CD4-positive, alpha-beta T cell treated with Interleukin-10 for 1 hour (primary cell): Measurements from ENCODE around the gene COG6.
A peak's percentile ranks its signal among the peaks of the same experiment; 100 is the strongest.

Experiments
- DNase-seq: peaks from one replicate; pipeline ENCODE4 v3.0.0-alpha.2; 2020

COG6 gene

DNA sequence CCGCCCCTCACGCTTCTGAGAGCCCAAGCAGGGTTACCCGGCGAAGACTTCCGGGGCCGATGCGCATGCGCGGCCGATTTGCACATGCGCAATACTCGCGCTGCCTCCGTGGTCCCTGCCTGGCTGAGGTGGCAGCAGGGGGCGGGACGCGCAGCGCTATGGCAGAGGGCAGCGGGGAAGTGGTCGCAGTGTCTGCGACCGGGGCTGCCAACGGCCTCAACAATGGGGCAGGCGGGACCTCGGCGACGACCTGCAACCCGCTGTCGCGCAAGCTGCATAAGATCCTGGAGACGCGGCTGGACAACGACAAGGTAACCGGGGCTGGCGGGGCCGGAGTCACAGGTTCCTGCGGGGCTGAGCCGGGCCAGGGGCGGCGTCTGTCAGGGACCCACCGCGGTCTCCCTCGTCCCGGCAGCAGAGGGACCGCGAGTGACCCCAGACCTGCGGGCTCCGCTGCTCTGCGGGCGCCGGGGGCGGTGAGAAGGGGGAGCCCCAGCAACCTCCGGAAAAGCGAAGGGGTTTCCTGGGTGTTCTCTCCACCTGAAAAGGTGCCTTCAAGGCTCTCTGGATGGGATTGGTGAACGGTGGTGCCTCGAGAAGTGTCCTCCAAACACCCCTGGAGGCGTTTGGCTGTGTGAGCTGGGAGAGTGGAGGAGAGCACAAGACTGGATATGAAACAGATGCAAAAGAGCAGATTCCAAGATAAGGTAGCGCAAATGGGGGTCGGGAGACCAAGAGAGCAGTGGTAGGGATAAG is at the start of gene COG6:
COG6 (plus strand) TSS at position 94 of the 756 bp plus-strand sequence; CDS start at position 159, 65 bp downstream.
- peak; percentile 95 for DNase-seq

DNA sequence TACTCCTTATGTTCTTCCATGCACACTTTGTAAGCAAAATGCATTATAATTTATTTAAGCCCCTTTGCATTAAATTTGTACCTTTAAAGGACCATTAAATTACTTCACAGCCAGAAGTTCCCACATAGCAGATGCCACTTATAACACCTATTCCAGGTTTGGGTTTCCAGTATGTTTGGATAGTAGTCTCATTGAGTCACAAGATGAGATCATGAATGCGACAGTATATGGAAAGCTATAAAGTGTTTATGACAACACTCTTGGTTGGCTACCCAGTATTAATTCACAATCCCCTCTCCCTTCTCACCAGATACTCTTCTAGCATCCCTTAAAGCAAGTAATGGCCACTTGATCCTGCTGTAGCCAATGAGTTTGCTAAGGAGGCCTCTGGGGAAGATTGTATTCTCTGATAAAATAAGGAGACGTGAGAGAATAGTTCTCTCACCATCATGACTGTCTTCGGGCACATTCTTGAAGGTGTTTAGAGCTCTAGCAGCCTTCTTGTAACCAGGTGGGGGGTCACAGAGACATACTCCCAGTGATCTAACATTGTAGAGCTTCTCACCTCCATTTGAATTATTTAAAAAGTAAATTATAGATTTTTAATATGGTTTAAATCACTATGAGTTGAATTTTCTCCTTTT is 49.7 kb upstream of the COG6 start:
- no peak for DNase-seq

DNA sequence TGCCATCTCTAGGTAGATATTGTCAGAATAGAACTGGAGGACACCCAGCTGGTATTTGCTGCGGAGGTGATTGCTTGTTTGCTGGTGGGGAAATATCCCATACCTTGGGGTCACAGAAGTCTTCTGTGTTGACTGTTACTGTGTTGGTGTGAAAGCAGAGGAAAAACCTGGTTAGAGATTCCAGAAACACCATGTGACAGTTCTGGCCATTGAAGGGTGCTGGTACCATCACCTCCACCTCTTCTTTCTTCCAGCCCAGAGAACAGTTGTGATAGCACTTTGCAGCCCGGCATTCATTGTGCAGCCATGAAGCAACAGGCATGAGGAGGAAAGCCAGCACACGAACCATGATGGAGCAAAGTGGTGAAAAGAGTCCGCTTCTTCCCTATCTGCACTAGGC is 47.6 kb upstream of the COG6 start:
- no peak for DNase-seq

DNA sequence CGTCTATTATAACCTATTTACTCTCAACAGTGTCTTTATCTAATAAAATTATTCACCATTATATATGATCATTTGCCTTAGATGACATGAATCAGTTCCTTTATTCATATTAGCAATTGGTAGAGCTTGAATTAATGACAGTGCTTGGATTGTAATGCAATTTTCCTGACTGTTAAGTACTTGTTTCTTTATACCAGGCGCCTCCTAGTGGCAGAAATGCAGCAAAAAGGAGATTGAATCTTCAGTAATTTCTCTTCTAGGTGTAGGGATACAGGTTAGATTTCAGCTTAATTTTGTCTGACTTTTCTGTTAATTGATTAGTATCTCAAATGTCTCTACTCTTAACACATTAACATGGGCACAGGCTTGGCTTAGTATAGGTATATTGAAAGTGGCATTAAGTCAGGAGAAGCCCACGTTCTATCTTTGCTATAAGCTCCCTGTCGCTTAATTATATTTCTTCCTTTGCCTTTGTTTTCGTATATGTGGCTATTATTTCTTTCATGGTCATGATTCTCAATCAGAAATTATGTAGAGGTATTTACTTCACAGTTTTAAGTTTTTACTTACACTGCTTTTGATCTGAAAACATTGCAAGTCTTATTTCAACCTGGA is 43.3 kb upstream of the COG6 start:
- DNase-seq = peak; percentile 61

DNA sequence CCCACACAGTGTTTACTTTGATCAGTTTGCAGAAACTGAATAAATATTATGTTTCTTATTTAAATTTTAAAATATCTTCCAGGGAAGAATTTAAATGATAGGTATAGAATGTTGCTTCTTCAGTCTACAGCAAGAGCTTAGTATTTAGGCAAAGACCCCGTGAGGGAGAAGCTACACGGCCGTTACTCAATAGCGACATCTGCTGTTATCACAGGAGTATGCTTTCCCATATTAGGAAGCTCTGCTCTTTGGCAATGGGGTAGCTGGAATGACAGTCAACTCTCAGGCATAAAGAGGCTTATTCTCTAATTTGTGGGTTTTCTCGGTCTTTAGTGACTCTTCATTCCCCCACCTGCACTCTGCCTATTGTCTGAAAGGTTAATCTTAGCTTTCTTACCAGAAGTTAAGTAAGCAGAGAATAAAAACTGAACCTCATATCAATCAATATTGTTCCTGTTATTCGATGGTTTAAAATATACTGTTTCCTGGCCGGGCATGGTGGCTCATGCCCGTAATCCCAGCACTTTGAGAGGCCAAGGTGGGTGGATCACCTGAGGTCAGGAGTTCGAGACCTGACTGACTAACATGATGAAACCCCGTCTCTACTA is 39.3 kb upstream of the COG6 start:
- DNase-seq = peak; percentile 55

DNA sequence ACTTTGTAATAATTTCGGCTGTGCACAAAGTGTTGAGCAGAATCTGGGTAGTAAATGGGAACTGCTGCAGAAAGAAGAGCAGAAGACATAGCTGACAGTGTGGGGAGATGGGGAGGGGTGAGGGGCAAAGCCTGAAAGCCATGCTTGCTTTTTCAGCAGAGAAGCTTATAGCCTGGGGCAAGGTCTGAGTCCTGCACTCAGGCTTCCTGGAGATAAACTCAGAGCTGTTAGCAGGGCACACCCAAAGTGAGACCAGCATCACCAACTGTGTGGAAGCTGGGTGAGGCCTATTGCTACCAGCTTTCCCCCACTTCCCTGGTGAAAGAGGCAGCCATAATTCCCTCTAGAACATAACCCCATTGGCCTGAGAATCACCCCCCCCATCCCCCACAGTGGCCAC is 36.9 kb upstream of the COG6 start:
- DNase-seq = no peak

DNA sequence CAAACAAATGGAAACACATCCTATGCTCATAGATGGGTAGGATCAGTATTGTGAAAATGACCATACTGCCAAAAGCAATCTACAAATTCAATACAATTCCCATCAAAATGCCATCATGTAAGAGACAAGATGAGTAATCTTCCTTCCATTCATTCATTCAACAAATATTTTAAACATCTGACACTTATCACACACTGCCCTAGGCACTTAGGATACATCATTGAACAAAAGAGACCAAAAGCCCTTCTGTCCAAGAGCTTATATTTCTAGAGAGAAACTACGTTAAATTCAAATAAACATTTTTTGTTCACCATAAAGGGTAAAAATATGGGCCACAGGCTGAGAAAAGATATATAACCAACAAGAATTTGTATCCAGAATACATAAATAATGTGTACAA is 32.0 kb upstream of the COG6 start:
- DNase-seq = no peak

DNA sequence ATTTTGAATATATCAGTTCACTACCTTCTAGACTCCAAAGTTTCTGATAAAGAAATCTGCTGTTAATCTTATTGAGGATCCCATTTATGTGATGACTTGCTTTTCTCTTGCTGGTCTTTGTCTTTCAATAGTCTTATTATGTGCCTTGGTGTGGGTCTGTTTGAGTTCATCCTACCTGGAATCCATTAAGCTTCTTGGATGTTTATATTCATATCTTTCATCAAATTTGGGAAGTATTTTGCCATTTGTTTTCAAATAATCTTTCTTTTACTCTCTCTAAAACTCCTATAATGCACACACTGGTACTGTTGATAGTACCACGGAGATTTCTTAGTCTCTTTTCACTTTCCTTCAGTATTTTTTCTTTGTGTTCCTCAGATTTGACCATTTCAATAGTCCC is 24.2 kb upstream of the COG6 start:
- no peak for DNase-seq

DNA sequence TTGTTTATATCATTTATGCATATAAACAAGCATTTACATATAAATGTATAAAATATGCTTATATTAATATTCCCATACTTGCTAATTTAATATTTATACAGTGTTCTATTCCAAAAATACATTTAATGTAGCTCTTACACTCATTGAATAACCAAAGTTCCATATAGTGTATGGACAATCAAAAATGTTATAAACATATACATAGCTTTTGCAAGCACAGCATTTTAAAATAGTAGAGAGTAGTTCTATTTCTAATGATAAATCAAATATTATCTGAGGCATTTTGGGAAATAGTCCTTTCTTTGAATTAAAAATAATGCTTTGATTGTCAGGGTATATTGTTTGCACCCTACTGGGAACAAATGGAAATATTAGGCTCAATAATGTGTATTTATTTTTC is 22.5 kb upstream of the COG6 start:
- no peak for DNase-seq

DNA sequence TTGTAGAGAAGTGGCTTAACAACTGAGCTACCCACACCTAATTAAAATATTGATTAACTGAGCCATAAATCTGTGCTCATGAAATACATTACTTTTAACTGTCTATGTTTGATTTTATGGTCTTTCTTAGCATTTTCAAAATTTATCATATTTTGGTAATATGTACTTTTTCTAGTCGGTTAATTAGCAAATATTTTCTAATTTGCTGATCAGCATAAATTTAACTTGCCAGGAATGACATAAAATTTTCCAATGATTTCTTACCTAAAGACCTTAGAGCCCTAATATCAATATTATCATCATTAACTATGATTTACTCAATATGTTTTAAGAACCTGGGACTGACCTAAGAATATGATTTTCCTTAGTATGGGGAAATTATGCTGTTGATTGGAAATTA is 19.9 kb upstream of the COG6 start:
- no peak for DNase-seq

DNA sequence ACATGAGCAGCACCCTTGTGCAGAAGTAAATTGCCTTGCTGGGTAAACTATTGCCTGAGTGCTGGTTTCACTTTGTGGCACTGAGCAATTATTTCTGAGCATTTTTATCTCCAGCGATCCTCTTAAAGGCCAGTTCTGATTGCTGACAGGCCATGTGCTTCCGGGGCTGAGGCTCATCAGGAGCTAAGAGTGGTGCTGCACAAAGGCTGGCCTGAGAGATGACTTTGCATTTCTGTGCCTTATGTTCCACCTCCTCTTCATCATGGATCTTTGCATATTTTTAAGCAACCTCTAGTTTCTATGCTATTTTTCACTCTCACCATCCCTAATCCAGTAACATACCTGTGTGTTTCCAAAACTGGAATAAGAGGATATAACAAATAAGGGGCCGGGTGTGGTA is 17.6 kb upstream of the COG6 start:
- no peak for DNase-seq

DNA sequence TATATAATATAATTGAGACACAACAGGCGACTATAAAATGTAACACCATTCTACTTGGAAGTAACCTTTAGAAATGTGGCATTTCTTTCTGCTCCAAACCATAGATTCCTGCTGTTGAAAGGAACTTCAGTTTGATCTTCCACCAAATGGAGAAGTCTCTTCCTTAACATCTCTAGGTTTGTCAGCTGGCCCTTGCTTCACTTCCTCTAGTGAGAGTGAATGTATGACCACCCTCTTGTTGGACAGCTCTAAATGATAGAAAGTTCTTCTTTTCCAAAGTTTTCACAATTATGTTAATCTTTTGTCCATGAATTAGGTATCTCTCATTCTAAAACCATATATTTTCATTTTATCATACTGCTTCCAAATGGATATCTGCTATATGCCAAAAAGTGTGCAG is 13.8 kb upstream of the COG6 start:
- no peak for DNase-seq

DNA sequence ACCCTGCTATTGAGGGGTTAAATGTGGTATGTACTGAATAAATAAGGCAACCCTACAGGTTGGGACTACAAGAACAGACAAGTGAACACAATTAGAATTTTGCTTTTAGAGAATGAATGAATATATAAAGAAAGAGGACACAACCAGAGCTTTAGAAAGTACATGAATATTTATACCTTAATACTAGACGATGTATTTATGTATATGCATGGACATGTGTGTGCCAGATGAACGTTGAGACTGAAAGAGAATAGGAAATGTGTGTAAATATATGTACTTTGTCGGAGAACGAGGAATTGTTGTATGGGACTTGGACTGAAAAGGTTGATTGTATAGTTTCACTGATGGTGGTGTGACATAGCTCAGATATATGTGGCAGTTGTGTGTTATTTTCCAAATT is 9.3 kb upstream of the COG6 start:
- no peak for DNase-seq

DNA sequence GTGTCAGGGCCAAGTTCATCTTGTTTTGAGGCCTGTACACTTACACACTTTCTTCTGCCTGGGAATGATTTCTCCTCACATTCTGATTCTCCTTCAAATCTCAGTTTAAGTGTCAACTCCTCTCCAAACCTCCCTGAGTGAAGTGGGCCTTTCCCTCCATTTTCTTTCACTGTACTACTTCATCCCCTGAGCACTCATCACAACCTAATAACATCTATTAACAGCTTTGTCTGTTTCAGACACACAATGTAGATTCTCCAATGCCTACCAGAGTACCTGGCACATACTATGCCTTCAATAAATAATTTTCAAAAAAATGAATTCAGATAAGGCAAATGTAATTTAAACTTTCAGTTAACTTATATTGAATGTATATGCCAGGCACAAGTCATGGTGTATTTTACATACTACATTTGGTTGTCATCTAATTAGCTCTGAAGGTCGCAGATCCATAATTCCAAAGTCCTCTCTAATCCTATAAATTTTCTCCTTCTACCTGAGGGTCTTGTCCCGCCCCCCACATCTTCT is 357 bp upstream of the COG6 start:
- DNase-seq = no peak

DNA sequence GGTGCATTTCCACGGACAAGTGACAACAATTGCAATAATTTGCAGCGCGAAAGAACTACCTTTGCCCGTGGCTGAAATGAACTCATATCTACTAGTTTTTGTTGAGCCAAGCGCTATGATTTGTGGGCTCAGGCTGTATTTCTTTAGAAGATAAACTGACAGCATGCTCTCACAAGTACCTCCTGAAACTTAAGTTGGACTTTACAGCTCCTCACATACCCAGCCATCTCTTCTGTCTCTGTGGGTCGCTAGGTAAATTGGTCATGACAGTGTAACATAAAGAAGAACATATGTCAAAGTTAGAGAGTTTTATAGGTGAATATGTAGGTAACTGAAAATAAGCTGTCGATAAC is 839 bp downstream of the COG6 start:
- DNase-seq = no peak

DNA sequence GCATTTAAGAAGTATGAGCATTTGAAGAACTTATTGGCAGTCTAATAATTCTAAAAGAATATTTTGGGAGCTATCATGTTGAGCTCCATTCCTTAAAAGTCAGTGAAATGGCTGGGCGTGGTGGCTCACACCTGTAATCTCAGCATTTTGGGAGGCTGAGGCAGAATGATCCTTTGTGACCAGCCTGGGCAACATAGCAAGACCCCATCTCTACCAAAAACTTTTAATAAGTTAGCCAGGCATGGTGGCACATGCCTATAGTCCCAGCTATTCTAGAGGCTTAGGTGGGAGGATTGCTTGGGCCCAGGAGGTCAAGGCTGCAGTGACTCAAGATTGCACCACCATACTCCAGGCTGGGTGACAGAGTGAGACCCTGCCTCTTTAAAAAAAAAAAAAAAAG is 8.0 kb downstream of the COG6 start:
- DNase-seq = no peak

DNA sequence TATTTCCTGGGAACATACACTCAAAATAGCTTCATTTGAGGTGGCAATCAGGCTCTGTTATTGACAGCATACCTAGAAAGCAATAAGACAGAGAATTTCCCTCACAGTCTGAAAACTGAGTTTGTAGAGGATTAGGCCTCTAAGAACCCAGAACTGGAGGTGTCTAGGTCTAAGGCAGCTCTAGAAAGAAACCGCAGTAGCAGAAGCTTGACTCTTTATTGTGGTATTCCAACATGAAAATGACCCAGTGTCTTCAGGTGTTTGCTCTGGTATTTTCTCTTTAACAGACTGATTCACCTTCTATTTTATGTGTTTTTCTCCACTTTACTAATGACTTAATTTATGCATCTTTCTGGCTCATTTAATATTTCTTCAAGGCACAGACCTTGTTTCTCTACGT is 8.5 kb downstream of the COG6 start:
- DNase-seq = no peak

DNA sequence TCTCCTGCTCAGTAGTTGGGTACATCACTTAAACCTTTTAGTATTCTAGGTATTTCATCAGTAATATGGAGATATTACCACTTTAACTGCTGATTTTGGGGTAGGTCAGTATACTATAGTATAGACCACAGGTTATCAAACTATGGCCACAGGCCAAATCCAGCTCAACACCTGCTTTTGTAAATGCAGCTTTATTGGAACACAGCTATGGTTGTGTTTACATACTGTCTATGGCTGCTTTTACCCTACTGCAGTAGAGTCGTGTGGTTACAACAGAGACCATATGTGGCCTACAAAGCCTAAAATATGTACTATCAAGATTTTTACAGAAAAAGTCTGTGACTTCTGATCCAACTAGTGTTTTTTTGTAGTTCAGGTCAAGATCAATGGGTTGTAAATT is 10.3 kb downstream of the COG6 start:
- DNase-seq = no peak

DNA sequence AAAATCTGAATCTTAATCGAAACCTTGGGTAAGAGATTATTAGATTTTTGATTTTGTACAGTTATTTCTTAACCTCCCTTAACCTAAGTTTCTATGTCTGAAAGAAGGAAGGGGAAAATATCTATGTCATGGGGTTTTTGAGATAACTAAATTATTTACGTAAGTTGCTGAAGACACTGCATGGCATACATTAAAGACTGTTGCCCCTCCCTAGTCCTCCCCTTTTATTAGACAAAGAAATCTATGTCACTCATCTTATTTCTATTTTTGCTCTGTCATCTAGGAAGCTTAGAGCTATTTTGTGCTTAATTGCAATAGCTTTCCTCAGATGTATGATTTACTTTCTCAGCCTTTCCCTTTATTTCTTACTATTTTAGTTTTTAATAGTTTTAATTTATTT is 15.0 kb downstream of the COG6 start:
- DNase-seq = no peak

DNA sequence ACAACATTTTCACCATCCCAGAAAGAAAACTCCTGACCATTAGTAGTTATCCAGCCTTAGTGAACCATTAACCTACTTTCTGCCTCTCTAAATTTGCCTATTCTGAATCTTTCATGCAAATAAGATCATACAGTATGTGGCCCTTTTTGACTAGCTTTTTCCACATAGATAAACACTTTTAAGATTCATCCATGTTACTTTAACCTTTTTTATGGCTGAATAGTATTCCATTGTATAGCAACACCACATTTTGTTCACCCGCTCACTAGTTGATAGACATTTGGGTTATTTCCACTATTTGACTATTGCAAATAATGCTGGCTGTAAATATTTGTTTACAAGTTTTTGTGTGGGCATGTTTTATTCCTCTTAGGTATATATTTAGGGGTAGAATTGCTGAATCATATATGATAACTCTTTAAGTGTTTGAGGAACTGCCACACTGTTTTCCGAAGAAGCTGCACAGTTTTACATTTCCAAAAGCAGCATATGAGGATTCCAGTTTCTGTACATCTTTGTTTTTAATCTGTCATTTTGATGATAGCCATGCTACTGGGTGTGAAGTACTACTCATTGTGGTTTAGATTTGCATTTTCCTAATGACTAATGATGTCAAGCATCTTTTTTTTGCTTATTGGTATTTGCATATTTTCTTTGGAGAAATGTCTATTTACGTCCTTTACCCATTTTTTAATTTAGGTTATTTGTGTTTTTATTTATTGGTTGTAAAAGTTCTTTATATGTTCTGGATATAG is 17.1 kb downstream of the COG6 start:
- DNase-seq = no peak

DNA sequence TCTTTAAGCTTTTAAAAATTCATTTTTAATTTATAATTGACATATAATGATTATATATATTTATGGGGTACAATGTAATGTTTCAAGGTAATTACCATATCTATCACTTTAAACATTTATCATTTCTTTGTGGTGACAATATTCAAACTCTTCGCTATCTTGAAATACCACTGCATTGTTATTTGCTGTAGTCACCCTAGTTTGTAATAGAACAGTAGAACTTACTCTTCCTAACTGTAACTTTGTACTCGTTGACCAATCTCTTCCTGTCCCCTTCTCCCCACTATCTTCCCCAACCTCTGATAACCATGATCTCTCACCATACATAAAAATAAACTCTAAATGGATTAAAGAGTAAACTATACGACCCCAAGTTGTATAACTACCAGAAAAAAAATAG is 20.4 kb downstream of the COG6 start:
- no peak for DNase-seq

DNA sequence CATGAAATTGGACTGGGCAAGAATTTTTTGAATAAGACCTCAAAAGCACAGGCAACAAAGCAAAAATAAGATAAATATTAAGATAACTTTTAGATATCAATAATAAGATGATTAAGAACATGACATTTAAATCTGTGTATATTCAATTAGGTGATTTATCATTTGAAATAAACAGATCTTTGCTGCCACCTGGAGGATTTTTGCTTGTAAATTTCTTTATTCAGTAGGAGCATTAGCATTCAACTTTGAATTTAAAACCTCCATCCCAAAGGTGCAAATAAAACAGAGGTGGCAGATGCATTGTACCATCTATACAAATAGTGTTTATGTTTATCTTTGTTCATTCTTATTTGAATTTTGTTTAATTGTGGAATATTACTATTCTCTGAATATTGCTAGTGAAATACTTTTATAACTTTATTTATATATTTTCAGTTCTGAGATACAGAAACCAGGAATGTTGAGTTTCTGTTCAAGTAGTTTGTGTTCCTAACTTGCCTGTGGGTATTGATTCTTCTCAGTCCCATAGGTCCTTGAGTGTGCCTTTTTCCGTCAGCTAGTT is 20.9 kb downstream of the COG6 start:
- DNase-seq = peak; percentile 66

DNA sequence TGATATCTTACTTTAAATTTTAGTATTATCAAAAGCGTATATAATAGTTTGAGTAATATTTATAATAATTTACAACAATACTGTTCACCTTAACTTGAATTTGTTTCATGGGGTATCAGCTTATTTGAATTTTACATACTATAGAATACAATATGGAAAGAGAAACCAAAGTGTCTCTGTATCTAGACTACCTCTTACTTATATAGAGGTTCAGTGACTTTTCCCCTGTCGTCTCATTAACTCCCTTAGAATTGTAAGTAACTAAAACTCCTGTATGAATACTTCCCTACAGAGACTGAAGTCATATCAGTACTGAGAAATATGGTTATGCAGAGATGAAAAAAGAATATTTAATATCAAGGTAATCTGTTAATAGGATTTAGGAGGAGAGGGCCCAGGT is 26.8 kb downstream of the COG6 start:
- DNase-seq = no peak
